ENCODE data around the gene FYTTD1.

The FYTTD1 gene

DNA sequence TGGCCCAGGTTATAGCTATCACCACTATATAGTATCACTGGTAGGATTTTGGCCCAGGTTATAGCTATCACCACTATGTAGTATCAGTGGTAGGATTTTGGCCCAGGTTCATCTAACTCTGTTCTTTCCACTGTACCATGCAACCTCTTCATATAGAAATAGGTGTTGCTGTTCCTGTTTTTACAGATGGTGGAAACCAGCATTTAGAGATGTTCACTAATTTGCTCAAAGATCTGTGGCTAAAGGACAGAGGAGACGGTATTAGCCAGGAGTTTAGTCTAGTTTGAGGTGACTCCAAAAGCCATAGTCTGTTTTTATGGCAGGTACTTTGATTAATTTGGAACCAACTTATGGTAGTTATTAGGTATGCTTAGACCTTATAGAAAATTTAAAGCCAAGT is 44.4 kb downstream of the FYTTD1 start:
- no peak for DNase-seq

GRCh38 chr3:197795200-197795599 is 45.5 kb downstream of the FYTTD1 start:
- no peak for DNase-seq

DNA sequence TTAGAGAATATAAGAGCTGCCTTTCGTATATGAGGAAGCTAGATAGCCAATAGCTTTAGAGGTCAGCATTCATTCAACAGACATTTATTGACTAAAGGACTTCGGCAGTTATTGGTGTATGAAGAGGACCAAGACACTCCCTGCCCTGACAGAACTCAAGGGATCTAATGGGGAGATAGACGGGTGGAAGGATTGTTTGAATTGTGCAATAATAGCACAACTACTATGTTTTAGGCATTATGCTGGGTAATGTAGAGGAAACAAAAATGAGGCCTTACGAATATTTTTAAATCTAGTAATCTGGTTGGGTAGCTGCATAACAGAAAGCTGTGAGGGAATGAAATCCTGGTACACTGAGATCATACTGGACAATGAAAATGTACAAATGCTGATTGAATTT is 46.4 kb downstream of the FYTTD1 start:
- no peak for DNase-seq

GRCh38 chr3:197798863-197799262 is 49.2 kb downstream of the FYTTD1 start:
- DNase-seq = no peak

DNA sequence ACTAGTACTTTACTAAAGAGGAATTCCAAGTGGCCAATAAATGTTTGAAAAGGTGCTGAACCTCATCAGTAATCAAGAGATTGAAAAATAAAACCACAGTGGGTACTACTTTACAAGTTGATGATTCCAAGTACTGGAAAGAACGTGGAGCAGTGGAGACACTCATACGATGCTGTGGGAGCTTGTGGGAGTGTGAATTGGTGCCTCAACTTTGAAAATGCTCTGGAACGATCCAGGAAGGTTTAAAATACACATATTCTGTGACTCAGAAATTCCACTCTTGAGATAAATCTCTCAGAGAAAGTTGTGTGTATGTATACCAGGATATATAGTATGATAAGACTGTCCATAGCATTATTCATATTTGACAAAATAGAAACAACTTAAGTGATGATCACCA is 50.7 kb downstream of the FYTTD1 start:
- DNase-seq = no peak

DNA sequence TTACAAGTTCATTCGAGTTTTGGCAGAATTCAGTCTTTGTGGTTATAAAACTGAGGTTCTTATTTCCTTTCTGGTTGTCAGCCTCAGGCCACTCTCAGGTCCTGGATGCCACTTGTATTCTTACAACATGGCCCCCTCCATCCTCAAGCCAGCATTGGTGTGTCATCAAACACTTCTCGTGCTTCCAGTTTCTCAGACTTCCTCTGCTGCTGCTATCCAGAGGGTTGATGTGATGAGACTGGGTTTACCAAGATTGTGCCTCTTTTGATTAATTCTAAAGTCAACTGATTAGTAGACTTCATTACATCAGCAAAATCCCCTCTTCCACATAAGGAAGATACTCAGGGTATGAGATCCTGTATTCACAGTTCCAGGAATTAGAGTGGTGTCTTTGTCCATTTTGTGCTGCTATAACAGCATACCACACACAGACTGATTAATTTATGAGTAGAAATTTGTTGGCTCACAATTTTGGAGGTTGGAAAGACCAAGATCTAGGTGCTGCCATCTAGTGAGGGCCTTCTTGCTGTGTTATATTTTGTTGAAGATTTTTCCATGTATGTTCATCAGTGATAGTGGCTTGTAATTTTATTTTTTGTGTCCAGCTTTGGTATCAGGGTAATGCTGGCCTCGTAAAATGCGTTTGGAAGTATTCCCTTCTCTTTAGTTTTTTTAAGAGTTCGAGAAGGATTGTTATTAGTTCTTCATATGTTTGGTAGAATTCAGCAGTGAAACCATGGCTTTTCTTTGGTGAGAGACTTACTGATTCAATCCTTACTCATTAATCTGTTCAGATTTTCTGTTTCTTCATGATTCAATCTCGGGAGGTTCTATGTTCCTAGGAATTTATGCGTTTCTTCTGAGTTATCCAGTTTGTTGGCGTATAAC is 52.5 kb downstream of the FYTTD1 start:
- DNase-seq = peak; percentile 44

DNA sequence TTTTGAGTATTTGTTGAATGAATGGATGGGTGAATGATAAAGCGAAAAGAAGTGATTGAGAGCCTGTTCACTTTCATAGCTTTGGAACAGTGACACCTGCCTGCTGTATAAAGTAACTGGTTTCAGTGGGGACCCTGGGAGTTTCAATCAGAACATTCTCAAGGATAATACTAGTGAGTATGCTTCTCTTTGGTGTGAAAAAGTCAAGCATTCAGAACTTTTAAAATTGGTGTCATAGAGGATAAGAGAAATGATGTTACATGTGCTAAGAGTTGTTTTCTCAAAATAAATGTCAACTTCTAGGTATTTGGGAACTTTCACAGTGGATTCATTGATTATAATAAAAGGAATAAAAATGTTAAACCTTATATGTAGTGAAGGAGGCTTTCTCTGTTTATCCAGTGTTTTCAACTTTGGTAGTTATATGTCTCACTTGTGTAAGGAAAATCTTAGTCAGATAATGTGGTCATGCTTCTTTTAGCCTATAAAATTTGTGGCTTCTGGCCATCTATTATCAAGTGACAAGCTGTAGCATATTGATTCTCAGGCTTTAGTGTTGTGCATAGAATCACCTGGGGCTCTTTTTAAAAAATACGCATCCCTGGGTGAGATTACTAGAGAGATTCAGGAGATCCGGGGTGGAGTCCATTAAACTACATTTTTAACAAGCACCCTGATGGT is 53.2 kb downstream of the FYTTD1 start:
- DNase-seq = no peak

GRCh38 chr3:197804511-197804910 is 54.8 kb downstream of the FYTTD1 start:
- no peak for DNase-seq

DNA sequence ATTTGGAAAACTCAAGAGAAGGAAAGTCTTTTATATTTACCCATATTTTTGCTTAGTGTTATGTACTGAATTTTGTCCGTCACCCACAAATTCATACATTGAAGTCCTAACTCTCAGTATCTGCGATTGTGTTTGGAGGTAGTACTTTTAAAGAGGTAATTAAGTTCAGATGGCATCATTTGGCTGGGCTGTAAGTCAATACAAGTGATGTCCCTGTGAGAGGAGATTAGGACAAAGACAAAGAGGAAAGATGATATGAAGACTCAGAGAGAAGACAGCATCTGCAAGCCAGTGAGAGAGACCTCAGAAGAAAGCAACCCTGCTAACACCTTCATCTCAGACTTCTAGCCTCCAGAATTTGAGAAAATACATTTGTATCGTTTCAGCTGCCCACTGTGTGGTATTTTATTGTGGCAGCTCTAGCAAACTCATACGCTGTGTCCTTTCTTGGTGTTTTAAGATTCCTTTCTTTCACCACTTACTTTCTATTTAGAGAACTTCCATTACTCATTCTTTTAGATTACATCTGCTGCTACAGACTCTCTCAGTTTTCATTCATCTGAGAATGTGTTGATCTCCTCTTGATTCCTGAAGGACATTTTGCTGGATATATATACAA is 58.4 kb downstream of the FYTTD1 start:
- no peak for DNase-seq

DNA sequence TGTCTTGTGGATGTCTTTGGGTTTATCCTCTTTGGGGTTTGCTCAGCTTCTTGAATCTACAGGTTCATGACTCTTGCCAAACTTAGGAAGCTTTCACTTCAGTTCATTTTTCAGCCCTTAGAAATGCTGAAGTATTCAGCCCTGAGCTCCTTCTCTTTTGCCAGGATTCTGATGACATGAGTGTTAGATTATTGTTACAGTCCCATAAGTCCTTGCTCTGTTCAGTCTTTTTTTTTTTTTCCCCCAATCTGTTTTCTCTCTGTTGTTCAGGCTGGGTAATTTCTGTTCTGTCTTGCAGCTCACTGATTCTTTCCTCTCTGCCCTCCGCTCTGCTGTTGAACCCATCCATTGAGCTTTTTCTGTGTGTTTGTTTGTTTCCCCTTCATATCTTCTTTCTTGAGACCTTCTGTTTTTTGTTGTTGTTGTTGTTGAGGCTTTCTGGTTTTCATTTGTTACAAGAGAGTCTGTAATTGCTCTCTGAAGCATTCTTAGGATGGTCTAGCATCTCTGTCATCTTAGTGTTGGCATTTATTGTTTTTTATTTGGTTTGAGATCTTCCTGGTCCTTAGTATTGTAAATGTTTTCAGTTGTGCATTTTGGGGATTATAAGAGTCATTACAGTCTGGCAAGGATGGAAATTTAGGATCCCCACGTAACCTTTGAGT is 59.8 kb downstream of the FYTTD1 start:
- DNase-seq = no peak

DNA sequence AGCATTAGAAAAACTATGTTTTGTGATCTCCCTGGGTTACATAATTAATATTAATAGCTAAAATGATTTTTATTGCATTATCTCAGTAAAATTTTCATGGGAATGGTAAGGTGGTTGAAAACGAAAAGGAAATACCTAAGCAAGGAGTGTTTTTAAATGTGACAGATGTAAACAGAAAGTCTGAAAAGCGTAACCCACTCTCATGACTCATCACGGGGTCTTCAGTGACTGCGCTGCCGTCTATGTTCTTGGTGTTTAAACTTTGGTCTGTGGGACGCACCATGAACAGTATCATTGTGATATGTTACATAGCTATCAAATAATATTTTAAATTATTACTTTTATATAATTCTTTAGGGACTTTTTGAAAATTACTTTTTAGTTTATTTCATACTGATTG is 61.2 kb downstream of the FYTTD1 start:
- DNase-seq = no peak

DNA sequence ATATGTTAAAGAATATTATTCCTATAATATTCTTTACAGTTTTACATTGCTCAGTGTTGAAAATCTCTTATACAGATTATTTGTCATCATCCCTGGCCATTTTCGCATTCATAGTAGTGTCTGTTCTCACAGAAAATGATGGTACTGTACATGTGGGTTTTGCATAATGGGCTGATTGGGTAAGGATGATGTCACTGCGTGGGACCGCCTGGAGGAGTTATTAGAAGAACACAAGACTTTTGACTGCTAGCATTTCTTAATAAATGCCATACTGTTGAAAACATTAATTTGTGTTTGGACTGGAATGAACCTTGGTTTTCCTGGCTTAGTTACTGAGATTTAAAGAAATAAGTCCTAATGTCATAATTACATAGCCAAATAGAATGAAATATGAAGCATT is 61.7 kb downstream of the FYTTD1 start:
- no peak for DNase-seq

DNA sequence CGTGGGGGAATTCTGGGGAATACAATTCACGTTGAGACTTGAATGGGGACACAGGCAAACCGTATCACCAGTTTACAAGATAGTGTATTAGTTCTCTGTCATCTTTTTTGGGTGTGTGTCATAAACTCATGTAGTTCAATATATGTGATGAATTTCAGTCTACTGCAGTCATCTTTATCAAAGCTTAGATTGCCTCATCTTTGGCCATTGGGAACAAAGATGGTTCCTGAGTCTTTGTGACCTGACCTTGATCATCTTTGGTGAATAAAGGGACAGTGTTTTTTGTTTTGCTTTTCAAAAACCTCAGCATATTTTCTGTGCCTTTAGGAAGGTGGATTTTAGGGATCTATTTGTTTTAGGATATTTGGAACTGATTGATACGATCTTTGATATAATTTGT is 64.7 kb downstream of the FYTTD1 start:
- DNase-seq = no peak

- DNase-seq = no peak
Observed at GRCh38 chr3:197820550-197821335, 71.1 kb downstream of the FYTTD1 start.

DNA sequence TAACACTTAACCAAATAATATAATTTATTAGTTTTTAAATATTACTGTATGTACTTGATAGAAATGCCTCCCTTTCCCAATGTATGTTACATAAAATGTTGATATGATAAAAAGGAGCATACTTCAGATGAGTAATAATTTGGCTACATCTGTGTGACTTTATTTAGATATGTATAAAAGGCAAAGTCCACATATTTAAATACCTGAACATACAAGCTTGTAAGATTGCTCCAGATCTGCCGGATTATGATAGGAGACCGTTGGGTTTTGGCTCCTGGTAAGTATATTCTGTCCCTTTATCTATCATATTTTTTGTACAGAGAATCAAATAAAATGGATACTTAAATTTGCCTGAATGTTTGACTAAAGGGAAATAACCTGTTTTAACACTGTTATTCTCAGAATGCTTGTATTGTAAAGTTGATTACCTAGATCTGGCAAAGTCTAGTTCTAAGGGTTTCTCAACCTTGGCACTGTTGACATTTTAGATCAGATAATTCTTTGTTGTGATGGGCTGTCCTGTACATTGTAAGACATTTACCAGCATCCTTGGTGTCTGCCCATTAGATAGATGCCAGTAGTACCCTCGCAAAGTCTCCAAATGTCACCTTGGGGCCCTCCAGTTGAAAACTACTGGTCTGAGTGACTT is 79.8 kb downstream of the FYTTD1 start:
- no peak for DNase-seq

- DNase-seq = no peak
Observed at GRCh38 chr3:197830308-197830966, 80.8 kb downstream of the FYTTD1 start.

GRCh38 chr3:197830967-197831313 is 81.3 kb downstream of the FYTTD1 start:
- no peak for DNase-seq

DNA sequence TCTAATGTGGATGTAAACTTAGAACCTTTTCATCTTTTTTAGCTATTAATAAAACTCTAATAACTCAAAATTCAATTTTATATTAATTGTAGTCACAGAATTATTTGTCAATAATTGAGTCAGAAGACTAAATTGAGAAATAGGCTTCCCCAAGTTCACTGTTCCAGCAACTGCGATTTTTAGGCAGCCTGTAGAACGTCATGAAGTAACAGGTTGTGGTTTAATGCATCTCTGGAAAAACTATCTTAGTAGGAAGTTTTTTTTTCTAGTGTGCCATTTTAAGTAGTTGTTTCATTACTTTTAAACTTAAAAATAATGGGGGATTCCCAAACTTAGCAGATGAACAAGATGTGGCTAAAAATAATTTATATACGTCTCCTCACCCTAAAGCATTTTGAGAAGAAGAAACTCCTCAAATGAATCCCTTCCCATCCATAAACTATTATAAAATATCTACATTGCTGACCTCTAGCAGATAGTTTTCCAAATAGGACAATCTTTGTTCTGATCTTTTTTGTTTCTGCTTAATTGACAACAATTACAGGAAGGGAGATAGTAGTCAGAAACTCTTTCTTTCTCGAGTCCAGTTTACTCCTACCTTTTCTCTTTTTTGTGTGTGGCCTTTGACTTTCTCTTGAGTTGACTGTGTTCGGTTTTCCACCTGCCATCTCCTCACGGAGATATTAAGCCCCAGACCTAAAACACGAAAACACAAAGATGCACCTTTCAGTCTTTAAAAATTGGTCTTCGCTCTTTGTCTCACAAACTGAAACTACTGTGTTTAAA is 84.4 kb downstream of the FYTTD1 start:
- DNase-seq = no peak

DNA sequence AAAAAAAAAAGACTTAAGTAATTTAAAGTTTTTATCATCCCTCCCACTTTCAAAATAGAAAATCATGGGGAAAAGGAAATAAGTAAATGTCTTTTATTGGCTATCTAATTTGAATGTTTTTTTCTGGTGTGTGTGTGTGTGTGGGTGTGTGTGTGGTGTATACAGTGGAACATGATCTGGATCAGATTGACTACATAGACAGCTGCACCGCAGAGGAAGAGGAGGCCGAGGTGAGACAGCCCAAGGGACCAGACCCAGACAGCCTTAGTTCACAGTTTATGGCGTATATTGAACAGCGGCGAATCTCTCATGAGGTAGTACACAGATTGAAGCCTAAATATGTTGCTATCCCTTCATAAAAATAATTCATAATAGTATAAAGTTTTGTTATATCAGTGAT is 85.8 kb downstream of the FYTTD1 start:
- DNase-seq = no peak

- no peak for DNase-seq
Observed at GRCh38 chr3:197836244-197836643, 86.6 kb downstream of the FYTTD1 start.
